Stimulated activated CD4-positive, alpha-beta T cell treated with anti-CD3 and anti-CD28 coated beads, Interleukin-1b, Interleukin-23, amount 100 ng/mL, for 48 hours (primary cell): ENCODE results near the gene CEACAM20.
"Not testable (repeated sequence)": the region's sequence is repeated elsewhere in the genome, so short reads cannot be mapped to it uniquely, and the experiment has no call there.

Experiments
- DNase-seq: peaks from one replicate; pipeline ENCODE4 v3.0.0-alpha.2; 2020

The CEACAM20 gene

DNA sequence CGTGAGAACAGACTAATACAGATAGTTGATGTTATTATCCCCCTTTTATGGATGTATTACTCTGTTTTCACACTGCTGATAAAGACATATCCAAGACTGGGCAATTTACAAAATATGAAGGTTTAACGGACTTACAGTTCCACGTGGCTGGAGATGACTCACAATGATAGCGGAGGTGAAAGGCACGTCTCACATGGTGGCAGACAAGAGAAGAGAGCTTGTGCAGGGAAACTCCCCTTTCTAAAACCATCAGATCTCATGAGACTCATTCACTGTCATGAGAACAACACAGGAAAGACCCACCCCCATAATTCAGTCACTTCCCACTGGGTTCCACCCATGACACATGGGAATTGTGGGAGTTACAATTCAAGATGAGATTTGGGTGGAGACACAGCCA is 60.7 kb downstream of the CEACAM20 start:
- not testable (repeated sequence) for DNase-seq

- not testable (repeated sequence) for DNase-seq
Measured at GRCh38 chr19:44462600-44463286, 66.7 kb downstream of the CEACAM20 start.
